ENCODE results near the gene LAMA4. TPM values are rescaled to one million over a fixed set of nuclear protein-coding genes. Genes with fewer than 3 reads are reported as not detected.

Gene LAMA4
- total and polyA plus RNA-seq, 2 of the 13 experiments (the other 11 are each of a cell fraction or from before 2014, with no cell fraction given), result not detected

DNA sequence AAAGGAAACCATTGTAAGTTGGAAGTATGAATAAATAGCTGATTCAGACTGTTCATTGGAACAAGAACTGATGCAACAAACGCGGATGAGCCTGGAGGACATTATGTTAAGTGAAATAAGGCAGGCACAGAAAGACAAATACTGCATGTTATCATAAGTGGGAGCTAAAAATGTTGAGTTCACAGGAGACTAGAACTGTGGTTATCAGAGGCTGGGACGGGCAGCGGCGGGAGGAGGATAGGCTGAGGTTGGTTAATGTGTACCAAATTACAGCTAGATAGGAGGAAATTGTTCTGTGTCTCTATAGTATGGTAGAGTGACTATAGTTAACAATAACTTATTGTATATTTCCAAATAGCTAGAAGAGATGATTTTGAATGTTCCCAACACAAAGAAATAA is 126.2 kb downstream of the LAMA4 start:
- ChIA-PET POLR2A (no interaction called here), CTCF (ENCODE audit: low intra/inter-chr PET ratio, low total read pairs) (no interaction called here)
- intact Hi-C loops (cut with micrococcal nuclease; ENCODE audit: unreplicated experiment) (no loop called here), in situ Hi-C loops (cut with HindIII; ENCODE audit: extremely low pct_ligation_motif_present, low pct_unique_long_range_greater_than_20kb) (no loop called here)
- no TSS peak for BruUV-seq (replicated peaks)
- DNase-seq (ENCODE audit: low spot score) (no peak), FAIRE-seq (no peak), ATAC-seq (no peak)
- Histone ChIP-seq H3K4me2 (ENCODE audit: low read depth, low read length) (no peak overlapping the region), H3K79me2 (ENCODE audit: insufficient read depth, low read length) (no peaks in the 10 kb centered on the region), H3K4me1 (ENCODE audit: insufficient read depth, low read length) (no peaks in the 10 kb centered on the region), H3K9me3 (ENCODE audit: low read length) (no peaks in the 10 kb centered on the region), H4K20me1 (ENCODE audit: insufficient read depth, low read length) (no peaks in the 10 kb centered on the region), H3K9ac (ENCODE audit: insufficient read depth, low read depth, low read length) (no peak overlapping the region), H3K27me3 (ENCODE audit: control insufficient read depth in 1 of 2, insufficient read depth in 2 of 2, low read length in 2 of 2) (no peaks in the 10 kb centered on the region), H3K4me3 (replicated peaks in 1 of 3; ENCODE audit: insufficient read depth in 1 of 3, low read depth in 2 of 3, low read length in 3 of 3) (no peak overlapping the region), H3K36me3 (replicated peaks in 1 of 2; ENCODE audit: control insufficient read depth in 1 of 2, insufficient read depth in 2 of 2, low read length in 2 of 2) (no peaks in the 10 kb centered on the region), H2AFZ (ENCODE audit: low read length) (no peak overlapping the region), H3K27ac (ENCODE audit: extremely low read length, insufficient read depth, low read length) (no peak overlapping the region)
- 7% methylated on average over 5 of the region's 5 CpGs for WGBS (ENCODE audit: low lambda C conversion rate)
- TF ChIP-seq NCOR1 (IDR thresholded peaks at IDR 0.05; ENCODE audit: borderline replicate concordance, low read length) (no peak), ZNF883 (CRISPR knock-in tag; IDR thresholded peaks at IDR 0.05; ENCODE audit: not compliant biosample characterization) (no peak), ZNF432 (CRISPR knock-in tag; IDR thresholded peaks at IDR 0.05; ENCODE audit: borderline replicate concordance) (no peak), SOX5 (CRISPR knock-in tag; IDR thresholded peaks at IDR 0.05; ENCODE audit: borderline replicate concordance) (no peak), TEAD3 (CRISPR knock-in tag; optimal IDR thresholded peaks at IDR 0.05; ENCODE audit: borderline replicate concordance) (no peak), CHD2 (IDR thresholded peaks at IDR 0.05; ENCODE audit: low read depth, low read length) (no peak), SMAD3 (CRISPR knock-in tag; IDR thresholded peaks at IDR 0.05) (no peak), ZNF451 (CRISPR knock-in tag; IDR thresholded peaks at IDR 0.05) (no peak), DPF2 (CRISPR knock-in tag; IDR thresholded peaks at IDR 0.05; ENCODE audit: borderline replicate concordance, low read depth) (no peak), HNF4A (CRISPR knock-in tag; IDR thresholded peaks at IDR 0.05) (no peak), ZFP62 (CRISPR knock-in tag; IDR thresholded peaks at IDR 0.05) (no peak), ARNTL (CRISPR knock-in tag; IDR thresholded peaks at IDR 0.05) (no peak)
- TF ChIP-seq, protein P1, sequence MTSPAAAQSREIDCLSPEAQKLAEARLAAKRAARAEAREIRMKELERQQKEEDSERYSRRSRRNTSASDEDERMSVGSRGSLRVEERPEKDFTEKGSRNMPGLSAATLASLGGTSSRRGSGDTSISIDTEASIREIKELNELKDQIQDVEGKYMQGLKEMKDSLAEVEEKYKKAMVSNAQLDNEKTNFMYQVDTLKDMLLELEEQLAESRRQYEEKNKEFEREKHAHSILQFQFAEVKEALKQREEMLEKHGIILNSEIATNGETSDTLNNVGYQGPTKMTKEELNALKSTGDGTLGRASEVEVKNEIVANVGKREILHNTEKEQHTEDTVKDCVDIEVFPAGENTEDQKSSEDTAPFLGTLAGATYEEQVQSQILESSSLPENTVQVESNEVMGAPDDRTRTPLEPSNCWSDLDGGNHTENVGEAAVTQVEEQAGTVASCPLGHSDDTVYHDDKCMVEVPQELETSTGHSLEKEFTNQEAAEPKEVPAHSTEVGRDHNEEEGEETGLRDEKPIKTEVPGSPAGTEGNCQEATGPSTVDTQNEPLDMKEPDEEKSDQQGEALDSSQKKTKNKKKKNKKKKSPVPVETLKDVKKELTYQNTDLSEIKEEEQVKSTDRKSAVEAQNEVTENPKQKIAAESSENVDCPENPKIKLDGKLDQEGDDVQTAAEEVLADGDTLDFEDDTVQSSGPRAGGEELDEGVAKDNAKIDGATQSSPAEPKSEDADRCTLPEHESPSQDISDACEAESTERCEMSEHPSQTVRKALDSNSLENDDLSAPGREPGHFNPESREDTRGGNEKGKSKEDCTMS (CRISPR knock-in tag; conservative IDR thresholded peaks at IDR 0.05), result no peak
- TF ChIP-seq, protein P2, sequence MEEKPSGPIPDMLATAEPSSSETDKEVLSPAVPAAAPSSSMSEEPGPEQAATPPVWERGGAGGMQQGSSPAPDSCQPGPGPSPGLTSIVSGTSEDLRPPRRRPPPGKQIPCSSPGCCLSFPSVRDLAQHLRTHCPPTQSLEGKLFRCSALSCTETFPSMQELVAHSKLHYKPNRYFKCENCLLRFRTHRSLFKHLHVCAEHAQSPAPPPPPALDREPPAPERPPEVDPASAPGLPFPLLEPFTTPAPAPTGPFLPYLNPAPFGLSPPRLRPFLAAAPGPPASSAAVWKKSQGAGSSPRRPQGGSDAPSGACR (CRISPR knock-in tag; IDR thresholded peaks at IDR 0.05), result no peak
- TF ChIP-seq, protein P3, sequence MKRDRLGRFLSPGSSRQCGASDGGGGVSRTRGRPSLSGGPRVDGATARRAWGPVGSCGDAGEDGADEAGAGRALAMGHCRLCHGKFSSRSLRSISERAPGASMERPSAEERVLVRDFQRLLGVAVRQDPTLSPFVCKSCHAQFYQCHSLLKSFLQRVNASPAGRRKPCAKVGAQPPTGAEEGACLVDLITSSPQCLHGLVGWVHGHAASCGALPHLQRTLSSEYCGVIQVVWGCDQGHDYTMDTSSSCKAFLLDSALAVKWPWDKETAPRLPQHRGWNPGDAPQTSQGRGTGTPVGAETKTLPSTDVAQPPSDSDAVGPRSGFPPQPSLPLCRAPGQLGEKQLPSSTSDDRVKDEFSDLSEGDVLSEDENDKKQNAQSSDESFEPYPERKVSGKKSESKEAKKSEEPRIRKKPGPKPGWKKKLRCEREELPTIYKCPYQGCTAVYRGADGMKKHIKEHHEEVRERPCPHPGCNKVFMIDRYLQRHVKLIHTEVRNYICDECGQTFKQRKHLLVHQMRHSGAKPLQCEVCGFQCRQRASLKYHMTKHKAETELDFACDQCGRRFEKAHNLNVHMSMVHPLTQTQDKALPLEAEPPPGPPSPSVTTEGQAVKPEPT (CRISPR knock-in tag; IDR thresholded peaks at IDR 0.05; ENCODE audit: low read depth), result no peak
